GM23338 (cell line): ENCODE data around the gene DOCK6. TPM values are rescaled to one million over a fixed set of nuclear protein-coding genes. Genes with fewer than 3 reads are reported as not detected.
A peak's percentile ranks its signal among the peaks of the same experiment; 100 is the strongest.

ENCODE experiments used
- ATAC-seq: fragments of 200-7000 bp; cut with Tn5 transposase; 3 replicates; pipeline ENCODE4 v1.9.1; 2020
- DNase-seq: peaks from one replicate; pipeline ENCODE4 v3.0.0-alpha.2; 2015; ENCODE audit warnings: low spot score
- H2AFZ ChIP-seq: fragments of 200-600 bp; sonication (generic); 2 replicates; pipeline ENCODE4 v1.8.0; 2016; ENCODE audit warnings: antibody characterized with exemption, mild to moderate bottlenecking, moderate library complexity
- H3F3A ChIP-seq: fragments of 200-600 bp; sonication (generic); replicated peaks from 2 replicates; pipeline ENCODE4 v1.8.0; 2017; ENCODE audit warnings: antibody characterized with exemption, mixed run types, low read depth
- H3K27ac ChIP-seq: fragments of 200-600 bp; sonication (generic); 2 replicates; pipeline ENCODE4 v1.6.1; 2016; ENCODE audit warnings: low read depth
- H3K27me3 ChIP-seq: fragments of 200-600 bp; sonication (generic); 2 replicates; pipeline ENCODE4 v1.8.0; 2016; ENCODE audit warnings: mild to moderate bottlenecking, mixed run types, moderate library complexity; ENCODE audit not compliant: insufficient read depth
- H3K36me3 ChIP-seq: fragments of 200-600 bp; sonication (generic); 2 replicates; pipeline ENCODE4 v1.8.0; 2016; ENCODE audit warnings: mild to moderate bottlenecking; ENCODE audit not compliant: insufficient read depth
- H3K4me1 ChIP-seq: fragments of 200-600 bp; sonication (generic); 2 replicates; pipeline ENCODE4 v1.8.0; 2016; ENCODE audit warnings: mild to moderate bottlenecking, moderate library complexity; ENCODE audit not compliant: insufficient read depth
- H3K4me2 ChIP-seq: fragments of 200-600 bp; sonication (generic); 2 replicates; pipeline ENCODE4 v1.7.1; 2017; ENCODE audit warnings: mixed run types
- H3K4me3 ChIP-seq: fragments of 200-600 bp; sonication (generic); 2 replicates; pipeline ENCODE4 v1.6.1; 2016; ENCODE audit warnings: mixed run types
- H3K79me2 ChIP-seq: fragments of 200-600 bp; sonication (generic); replicated peaks from 2 replicates; pipeline ENCODE4 v1.8.0; 2017; ENCODE audit warnings: mild to moderate bottlenecking; ENCODE audit not compliant: insufficient read depth
- H3K9me2 ChIP-seq: fragments of 200-600 bp; sonication (generic); 2 replicates; pipeline ENCODE4 v1.8.0; 2017; ENCODE audit not compliant: insufficient read depth
- H4K20me1 ChIP-seq: fragments of 200-600 bp; sonication (generic); replicated peaks from 2 replicates; pipeline ENCODE4 v1.8.0; 2017; ENCODE audit warnings: mild to moderate bottlenecking; ENCODE audit not compliant: insufficient read depth
- H3K27ac Mint-ChIP-seq: 2 replicates; pipeline ENCODE4 v1.8.0; 2020; ENCODE audit warnings: inconsistent platforms, mild to moderate bottlenecking, moderate library complexity, mixed read lengths
- H3K27me3 Mint-ChIP-seq: 3 replicates; pipeline ENCODE4 v1.8.0; 2022; ENCODE audit warnings: low read depth, mild to moderate bottlenecking, moderate library complexity, mixed read lengths, inconsistent platforms; ENCODE audit not compliant: insufficient read depth, poor library complexity
- H3K36me3 Mint-ChIP-seq: 3 replicates; pipeline ENCODE4 v1.8.0; 2021; ENCODE audit warnings: low read depth, mild to moderate bottlenecking, inconsistent platforms, moderate library complexity, mixed read lengths
- H3K4me1 Mint-ChIP-seq: 3 replicates; pipeline ENCODE4 v1.8.0; 2020; ENCODE audit warnings: mild to moderate bottlenecking, inconsistent platforms, mixed read lengths
- H3K4me3 Mint-ChIP-seq: 3 replicates; pipeline ENCODE4 v1.8.0; 2021; ENCODE audit warnings: moderate library complexity, mild to moderate bottlenecking, inconsistent platforms, mixed read lengths
- H3K9me3 Mint-ChIP-seq: 3 replicates; pipeline ENCODE4 v1.8.0; 2020; ENCODE audit warnings: moderate library complexity, mild to moderate bottlenecking, inconsistent platforms, mixed read lengths
- CREB1 ChIP-seq: fragments of 250-450 bp; sonication (Bioruptor Pico); IDR thresholded peaks from 2 replicates; pipeline ENCODE4 v1.5.0; 2020; ENCODE audit warnings: low read depth, mild to moderate bottlenecking, moderate library complexity
- CTCF ChIP-seq, 2 experiments: fragments of 200-600 bp in 1 of 2; sonication (generic) in 1 of 2; conservative IDR thresholded peaks; 2 replicates each; pipeline versions ENCODE4 v1.5.1 to v1.6.1; 2016 to 2017; ENCODE audit warnings: antibody characterized with exemption in 2 of 2, low read depth in 2 of 2, mild to moderate bottlenecking in 2 of 2, moderate library complexity in 1 of 2
- ETS1 ChIP-seq: IDR thresholded peaks from 2 replicates; pipeline ENCODE4 v1.6.1; 2016; ENCODE audit warnings: antibody characterized with exemption
- EZH2 ChIP-seq: fragments of 200-600 bp; sonication (generic); IDR thresholded peaks from one replicate; pipeline ENCODE4 v1.8.0; 2017; ENCODE audit warnings: antibody characterized with exemption, mild to moderate bottlenecking, low read depth; ENCODE audit not compliant: unreplicated experiment
- EZH2phosphoT487 ChIP-seq: fragments of 200-600 bp; sonication (generic); IDR thresholded peaks from one replicate; pipeline ENCODE4 v1.8.1; 2018; ENCODE audit warnings: antibody characterized with exemption; ENCODE audit not compliant: unreplicated experiment
- JUNB ChIP-seq: IDR thresholded peaks from one replicate; pipeline ENCODE4 v1.6.1; 2016; ENCODE audit warnings: antibody characterized with exemption; ENCODE audit not compliant: unreplicated experiment
- NANOG ChIP-seq: IDR thresholded peaks from 2 replicates; pipeline ENCODE4 v1.6.1; 2016; ENCODE audit warnings: antibody characterized with exemption, borderline replicate concordance
- POLR2AphosphoS5 ChIP-seq: IDR thresholded peaks from 2 replicates; pipeline ENCODE4 v1.6.1; 2016; ENCODE audit warnings: antibody characterized with exemption, low read depth
- REST ChIP-seq: IDR thresholded peaks from one replicate; pipeline ENCODE4 v1.6.1; 2018; ENCODE audit warnings: antibody characterized with exemption; ENCODE audit not compliant: unreplicated experiment
- STAT1 ChIP-seq: IDR thresholded peaks from one replicate; pipeline ENCODE4 v1.6.1; 2016; ENCODE audit warnings: antibody characterized with exemption; ENCODE audit not compliant: unreplicated experiment
- ZNF114 ChIP-seq: fragments of 250-450 bp; sonication (Bioruptor Pico); IDR thresholded peaks from 2 replicates; pipeline ENCODE4 v1.5.0; 2020; ENCODE audit warnings: mild to moderate bottlenecking, moderate library complexity
- ZNF331 ChIP-seq: fragments of 250-450 bp; sonication (Bioruptor Pico); IDR thresholded peaks from 2 replicates; pipeline ENCODE4 v1.5.0; 2020; ENCODE audit warnings: low read depth, mild to moderate bottlenecking, moderate library complexity
- polyA plus RNA-seq: library from polyadenylated mRNA; unstranded; fragments of >200 nt; fragmentation: Nextera tagmentation; extraction: Ambion mirVana; gene quantifications from 2 replicates; pipeline ENCODE4 v1.2.1, GENCODE V29; 2016
- total RNA-seq: library from RNA; depleted of rRNA; stranded (reverse); fragments of >200 nt; shearing (Covaris generic); gene quantifications from 2 replicates; pipeline ENCODE4 v1.2.3, GENCODE V29; 2014

Gene DOCK6
- total and polyA plus RNA-seq, 2 experiments from 2014 or later = 34.6 to 49.0 TPM

- DNase-seq (no peak), ATAC-seq (no peak)
- Histone ChIP-seq H3K4me3 (no peak overlapping the region), H3F3A (no peaks in the 10 kb centered on the region), H3K4me2 (no peak overlapping the region), H3K9me2 (no peaks in the 10 kb centered on the region), H2AFZ (0 out of 2 replicates have a peak overlapping the region, but pooled peaks have one; percentile 88), H4K20me1 (no peaks in the 10 kb centered on the region), H3K27me3 (no peaks in the 10 kb centered on the region), H3K79me2 (no peaks in the 10 kb centered on the region), H3K4me1 (no peaks in the 10 kb centered on the region), H3K36me3 (no peaks in the 10 kb centered on the region), H3K27ac (no peak overlapping the region)
- no peak for TF ChIP-seq NANOG
- TF ChIP-seq REST = no peak
- TF ChIP-seq EZH2 = no peak
- peaks cover 19% of the 10 kb centered on the region for H3K27me3 Mint-ChIP-seq
- H3K4me3 Mint-ChIP-seq = no peak overlapping the region
- no peaks in the 10 kb centered on the region for H3K9me3 Mint-ChIP-seq
- peaks cover 17% of the 10 kb centered on the region for H3K4me1 Mint-ChIP-seq
- H3K36me3 Mint-ChIP-seq = peaks cover 2% of the 10 kb centered on the region; the same call in 1 of the 3 replicates
- no peak overlapping the region for H3K27ac Mint-ChIP-seq
Measured at GRCh38 chr19:11265785-11266236, 3.5 kb upstream of the DOCK6 start.

GRCh38 chr19:11265177-11265784, 3.0 kb upstream of the DOCK6 start:
- Histone ChIP-seq H3F3A (no peaks in the 10 kb centered on the region), H3K4me1 (no peaks in the 10 kb centered on the region), H3K27me3 (no peaks in the 10 kb centered on the region), H3K9me2 (no peaks in the 10 kb centered on the region), H3K79me2 (peaks cover 4% of the 10 kb centered on the region; the same call in 1 of the 2 replicates), H3K36me3 (no peaks in the 10 kb centered on the region), H2AFZ (peak overlapping the region; percentile 88; the same call in 1 of the 2 replicates), H3K4me3 (no peak overlapping the region), H4K20me1 (no peaks in the 10 kb centered on the region), H3K4me2 (no peak overlapping the region), H3K27ac (no peak overlapping the region)
- Mint-ChIP-seq H3K27me3 (peaks cover 19% of the 10 kb centered on the region), H3K4me3 (no peak overlapping the region; the same call in 2 of the 3 replicates), H3K36me3 (peaks cover 3% of the 10 kb centered on the region; the same call in 1 of the 3 replicates), H3K9me3 (no peaks in the 10 kb centered on the region), H3K27ac (no peak overlapping the region; the same call in 1 of the 2 replicates), H3K4me1 (peaks cover 18% of the 10 kb centered on the region)
- no peak for ATAC-seq
- no peak for DNase-seq
- no peak for TF ChIP-seq ZNF114 (CRISPR knock-in tag)
- no peak for TF ChIP-seq EZH2
- TF ChIP-seq ETS1 = no peak
- TF ChIP-seq NANOG = no peak
- no peak for TF ChIP-seq JUNB
- no peak for TF ChIP-seq CTCF (conservative IDR thresholded peaks at IDR 0.05; ENCODE audit: low read depth in 2 of 2)
- no peak for TF ChIP-seq CREB1 (CRISPR knock-in tag)
- TF ChIP-seq POLR2AphosphoS5 = no peak
- TF ChIP-seq EZH2phosphoT487 = no peak
- no peak for TF ChIP-seq STAT1
- no peak for TF ChIP-seq ZNF331 (CRISPR knock-in tag)
- TF ChIP-seq REST = no peak
